H54 (cell line): ENCODE data around the gene GTF3C1.

Source experiments
- DNase-seq: peaks from one replicate; pipeline ENCODE4 v3.0.0; 2011; ENCODE audit warnings: low spot score, mixed read lengths; ENCODE audit not compliant: insufficient read length
- FAIRE-seq: peaks from 3 replicates; lab custom pipeline; 2011; peaks lifted over from hg19 to GRCh38; lab: Jason Lieb, UNC
- POLR2A ChIP-seq: IDR thresholded peaks from 2 replicates; pipeline ENCODE4 v1.6.1; 2011; ENCODE audit warnings: low read depth, mild to moderate bottlenecking, low read length

Gene GTF3C1

GRCh38 chr16:27547851-27548250 is 1.9 kb downstream of the GTF3C1 start:
- no peak for TF ChIP-seq POLR2A
- no peak for DNase-seq
- no peak for FAIRE-seq

GRCh38 chr16:27547134-27547533 is 2.6 kb downstream of the GTF3C1 start:
- no peak for FAIRE-seq
- peak; percentile 59 for DNase-seq
- no peak for TF ChIP-seq POLR2A

- FAIRE-seq (no peak), DNase-seq (no peak)
- no peak for TF ChIP-seq POLR2A
Measured at GRCh38 chr16:27544671-27545070, 5.0 kb downstream of the GTF3C1 start.

GRCh38 chr16:27543801-27544200 is 5.9 kb downstream of the GTF3C1 start:
- FAIRE-seq (no peak), DNase-seq (no peak)
- no peak for TF ChIP-seq POLR2A

- no peak for TF ChIP-seq POLR2A
- DNase-seq = no peak
- no peak for FAIRE-seq
Measured at GRCh38 chr16:27539636-27540035, 10.1 kb downstream of the GTF3C1 start.

- FAIRE-seq = no peak
- TF ChIP-seq POLR2A = no peak
- DNase-seq = no peak
Measured at GRCh38 chr16:27539120-27539519, 10.6 kb downstream of the GTF3C1 start.

- FAIRE-seq = no peak
- no peak for TF ChIP-seq POLR2A
- no peak for DNase-seq
Measured at GRCh38 chr16:27538528-27538927, 11.2 kb downstream of the GTF3C1 start.

GRCh38 chr16:27534256-27534655 is 15.5 kb downstream of the GTF3C1 start:
- no peak for TF ChIP-seq POLR2A
- FAIRE-seq = no peak
- no peak for DNase-seq

- DNase-seq (no peak), FAIRE-seq (no peak)
- no peak for TF ChIP-seq POLR2A
Measured at GRCh38 chr16:27531826-27532800, 17.6 kb downstream of the GTF3C1 start.

- FAIRE-seq = no peak
- TF ChIP-seq POLR2A = no peak
Measured at GRCh38 chr16:27531186-27531585, 18.5 kb downstream of the GTF3C1 start.

GRCh38 chr16:27529962-27530361 is 19.8 kb downstream of the GTF3C1 start:
- FAIRE-seq (no peak), DNase-seq (peak; percentile 70)
- TF ChIP-seq POLR2A = no peak

More at GRCh38 chr16:27531186-27531585, 18.5 kb downstream of the GTF3C1 start:
- no peak for DNase-seq

- no peak for TF ChIP-seq POLR2A
- DNase-seq (no peak), FAIRE-seq (no peak)
Measured at GRCh38 chr16:27528294-27528693, 21.4 kb downstream of the GTF3C1 start.

GRCh38 chr16:27526180-27526579 is 23.5 kb downstream of the GTF3C1 start:
- no peak for FAIRE-seq

GRCh38 chr16:27522173-27522707 is 27.5 kb downstream of the GTF3C1 start:
- DNase-seq (no peak), FAIRE-seq (no peak)
- TF ChIP-seq POLR2A = no peak

More at GRCh38 chr16:27526180-27526579, 23.5 kb downstream of the GTF3C1 start:
- no peak for DNase-seq
- TF ChIP-seq POLR2A = no peak

- no peak for TF ChIP-seq POLR2A
- DNase-seq (no peak), FAIRE-seq (no peak)
Measured at GRCh38 chr16:27520982-27521673, 28.6 kb downstream of the GTF3C1 start.
